ENCODE measurements around the gene CCDC70. TPM values are rescaled to one million over a fixed set of nuclear protein-coding genes. Genes with fewer than 3 reads are reported as not detected.
A peak's percentile ranks its signal among the peaks of the same experiment; 100 is the strongest.

CCDC70 gene
- total and polyA plus RNA-seq, 9 donors = not detected

GRCh38 chr13:51840917-51841316 is 20.9 kb upstream of the CCDC70 start:
- Histone ChIP-seq H3K9me3 (replicated peaks; ENCODE audit: control insufficient read depth, low read depth, low read length) (no peaks in the 10 kb centered on the region), H3K4me1 (ENCODE audit: control insufficient read depth, insufficient read depth, low read length) (peaks cover 3% of the 10 kb centered on the region), H3K27ac (ENCODE audit: low read length) (no peak overlapping the region), H3K36me3 (ENCODE audit: control insufficient read depth, insufficient read depth, low read length) (no peaks in the 10 kb centered on the region), H3K27me3 (ENCODE audit: control insufficient read depth, insufficient read depth, low read length) (peaks cover 4% of the 10 kb centered on the region), H3K4me3 (ENCODE audit: low read length) (no peak overlapping the region)
- no peak for DNase-seq
- 96% methylated on average over 4 of the region's 6 CpGs for WGBS (ENCODE audit: insufficient coverage)

- 60% methylated on average over 1 of the region's 6 CpGs for WGBS (ENCODE audit: insufficient coverage)
- no peak for DNase-seq
- H3K27me3 ChIP-seq (ENCODE audit: control insufficient read depth, insufficient read depth, low read length) = peaks cover 4% of the 10 kb centered on the region
- no peak overlapping the region for H3K4me3 ChIP-seq (ENCODE audit: low read length)
- H3K4me1 ChIP-seq (ENCODE audit: control insufficient read depth, insufficient read depth, low read length) = peaks cover 3% of the 10 kb centered on the region
- no peak overlapping the region for H3K27ac ChIP-seq (ENCODE audit: low read length)
- no peaks in the 10 kb centered on the region for H3K36me3 ChIP-seq (ENCODE audit: control insufficient read depth, insufficient read depth, low read length)
- H3K9me3 ChIP-seq (replicated peaks; ENCODE audit: control insufficient read depth, low read depth, low read length) = no peaks in the 10 kb centered on the region
Observed at GRCh38 chr13:51841732-51842131, 20.0 kb upstream of the CCDC70 start.

GRCh38 chr13:51843529-51843928 is 18.2 kb upstream of the CCDC70 start:
- Histone ChIP-seq H3K27me3 (ENCODE audit: control insufficient read depth, insufficient read depth, low read length) (peaks cover 4% of the 10 kb centered on the region), H3K36me3 (ENCODE audit: control insufficient read depth, insufficient read depth, low read length) (no peaks in the 10 kb centered on the region), H3K27ac (ENCODE audit: low read length) (no peak overlapping the region), H3K4me1 (ENCODE audit: control insufficient read depth, insufficient read depth, low read length) (peaks cover 3% of the 10 kb centered on the region), H3K9me3 (replicated peaks; ENCODE audit: control insufficient read depth, low read depth, low read length) (no peaks in the 10 kb centered on the region), H3K4me3 (ENCODE audit: low read length) (no peak overlapping the region)
- no peak for DNase-seq
- 43% methylated on average over 1 of the region's 3 CpGs for WGBS (ENCODE audit: insufficient coverage)

- Histone ChIP-seq H3K4me1 (ENCODE audit: control insufficient read depth, insufficient read depth, low read length) (peaks cover 3% of the 10 kb centered on the region), H3K9me3 (replicated peaks; ENCODE audit: control insufficient read depth, low read depth, low read length) (no peaks in the 10 kb centered on the region), H3K27me3 (ENCODE audit: control insufficient read depth, insufficient read depth, low read length) (peaks cover 4% of the 10 kb centered on the region), H3K4me3 (ENCODE audit: low read length) (no peak within 1 kb of the TSS), H3K36me3 (ENCODE audit: control insufficient read depth, insufficient read depth, low read length) (no peaks in the 10 kb centered on the region), H3K27ac (ENCODE audit: low read length) (no peak within 1 kb of the TSS)
- peak; percentile 25 for DNase-seq
- WGBS (ENCODE audit: insufficient coverage) = 41% methylated on average over 15 of the region's 20 CpGs
Observed at GRCh38 chr13:51844862-51845573, 16.8 kb upstream of the CCDC70 start, which contains the start of gene TMEM272. TMEM272 (minus strand) TSS chr13:51845177; CDS start chr13:51838530, 6,647 bp downstream.

GRCh38 chr13:51845574-51846318 is 16.0 kb upstream of the CCDC70 start:
- DNase-seq = no peak
- Histone ChIP-seq H3K27ac (ENCODE audit: low read length) (no peak overlapping the region), H3K27me3 (ENCODE audit: control insufficient read depth, insufficient read depth, low read length) (peaks cover 4% of the 10 kb centered on the region), H3K9me3 (replicated peaks; ENCODE audit: control insufficient read depth, low read depth, low read length) (no peaks in the 10 kb centered on the region), H3K4me1 (ENCODE audit: control insufficient read depth, insufficient read depth, low read length) (peaks cover 3% of the 10 kb centered on the region), H3K4me3 (ENCODE audit: low read length) (no peak overlapping the region), H3K36me3 (ENCODE audit: control insufficient read depth, insufficient read depth, low read length) (no peaks in the 10 kb centered on the region)
- 79% methylated on average over 3 of the region's 5 CpGs for WGBS (ENCODE audit: insufficient coverage)

GRCh38 chr13:51846756-51847155 is 15.0 kb upstream of the CCDC70 start:
- no peak for DNase-seq
- Histone ChIP-seq H3K4me1 (ENCODE audit: control insufficient read depth, insufficient read depth, low read length) (peaks cover 3% of the 10 kb centered on the region), H3K9me3 (replicated peaks; ENCODE audit: control insufficient read depth, low read depth, low read length) (no peaks in the 10 kb centered on the region), H3K4me3 (ENCODE audit: low read length) (no peak overlapping the region), H3K27me3 (ENCODE audit: control insufficient read depth, insufficient read depth, low read length) (peaks cover 4% of the 10 kb centered on the region), H3K36me3 (ENCODE audit: control insufficient read depth, insufficient read depth, low read length) (no peaks in the 10 kb centered on the region), H3K27ac (ENCODE audit: low read length) (no peak overlapping the region)
- no CpG with 5 or more reads among the region's 1 CpG for WGBS (ENCODE audit: insufficient coverage)

GRCh38 chr13:51848674-51849073 is 13.1 kb upstream of the CCDC70 start:
- WGBS (ENCODE audit: insufficient coverage) = 89% methylated on average over 1 of the region's 4 CpGs
- Histone ChIP-seq H3K4me3 (ENCODE audit: low read length) (no peak overlapping the region), H3K27me3 (ENCODE audit: control insufficient read depth, insufficient read depth, low read length) (peaks cover 4% of the 10 kb centered on the region), H3K9me3 (replicated peaks; ENCODE audit: control insufficient read depth, low read depth, low read length) (no peaks in the 10 kb centered on the region), H3K27ac (ENCODE audit: low read length) (no peak overlapping the region), H3K36me3 (ENCODE audit: control insufficient read depth, insufficient read depth, low read length) (no peaks in the 10 kb centered on the region), H3K4me1 (ENCODE audit: control insufficient read depth, insufficient read depth, low read length) (peaks cover 3% of the 10 kb centered on the region)
- no peak for DNase-seq

- peaks cover 3% of the 10 kb centered on the region for H3K4me1 ChIP-seq (ENCODE audit: control insufficient read depth, insufficient read depth, low read length)
- DNase-seq = no peak
- H3K4me3 ChIP-seq (ENCODE audit: low read length) = no peak overlapping the region
- H3K9me3 ChIP-seq (replicated peaks; ENCODE audit: control insufficient read depth, low read depth, low read length) = no peaks in the 10 kb centered on the region
- peaks cover 4% of the 10 kb centered on the region for H3K27me3 ChIP-seq (ENCODE audit: control insufficient read depth, insufficient read depth, low read length)
- no peaks in the 10 kb centered on the region for H3K36me3 ChIP-seq (ENCODE audit: control insufficient read depth, insufficient read depth, low read length)
- WGBS (ENCODE audit: insufficient coverage) = 37% methylated on average over 11 of the region's 21 CpGs
- H3K27ac ChIP-seq (ENCODE audit: low read length) = no peak overlapping the region
Observed at GRCh38 chr13:51849145-51850101, 12.3 kb upstream of the CCDC70 start.

GRCh38 chr13:51856027-51856736 is 5.6 kb upstream of the CCDC70 start:
- WGBS (ENCODE audit: insufficient coverage) = no CpG with 5 or more reads among the region's 1 CpG
- no peaks in the 10 kb centered on the region for H3K4me1 ChIP-seq (ENCODE audit: control insufficient read depth, insufficient read depth, low read length)
- no peaks in the 10 kb centered on the region for H3K36me3 ChIP-seq (ENCODE audit: control insufficient read depth, insufficient read depth, low read length)
- H3K27me3 ChIP-seq (ENCODE audit: control insufficient read depth, insufficient read depth, low read length) = no peaks in the 10 kb centered on the region
- no peak for DNase-seq
- H3K4me3 ChIP-seq (ENCODE audit: low read length) = no peak overlapping the region
- H3K27ac ChIP-seq (ENCODE audit: low read length) = no peak overlapping the region
- H3K9me3 ChIP-seq (replicated peaks; ENCODE audit: control insufficient read depth, low read depth, low read length) = no peaks in the 10 kb centered on the region
